HepG2 (cell line): ENCODE results near the gene TIMM23B.
"Not testable (repeated sequence)": the region's sequence is repeated elsewhere in the genome, so short reads cannot be mapped to it uniquely, and the experiment has no call there.

Experiments
- CTCF ChIP-seq: sonication (generic); formaldehyde crosslinking; IDR thresholded peaks from 2 replicates; pipeline ENCODE4 v1.5.0; 2020; ENCODE audit warnings: mild to moderate bottlenecking, missing genetic modification reagents, moderate library complexity
- DRAP1 ChIP-seq: IDR thresholded peaks from 2 replicates; pipeline ENCODE4 v1.6.1; 2016; ENCODE audit warnings: missing genetic modification reagents, missing compliant biosample characterization
- TP53 ChIP-seq: sonication (generic); formaldehyde crosslinking; conservative IDR thresholded peaks from 2 replicates; pipeline ENCODE4 v1.4.0; 2020; ENCODE audit warnings: missing genetic modification reagents
- XBP1 ChIP-seq: sonication (generic); formaldehyde crosslinking; IDR thresholded peaks from 2 replicates; pipeline ENCODE4 v1.5.0; 2020; ENCODE audit warnings: missing genetic modification reagents
- ZNF121 ChIP-seq: sonication (generic); formaldehyde crosslinking; IDR thresholded peaks from 2 replicates; pipeline ENCODE4 v1.5.0; 2020; ENCODE audit warnings: mild to moderate bottlenecking, missing genetic modification reagents

- TF ChIP-seq CTCF (CRISPR knock-in tag); ZNF121 (CRISPR knock-in tag); XBP1 (CRISPR knock-in tag); TP53; DRAP1: not testable (repeated sequence)
These were observed 75.8 kb downstream of the TIMM23B start for GRCh38 chr10:50017646-50018045.
